Ishikawa (cell line): ENCODE measurements around the gene MFN2.

Source experiments
- CEBPB ChIP-seq: IDR thresholded peaks from 2 replicates; pipeline ENCODE4 v1.6.1; 2012
- CREB1 ChIP-seq: IDR thresholded peaks from 2 replicates; pipeline ENCODE4 v1.6.1; 2012; ENCODE audit warnings: low read depth
- EGR1 ChIP-seq: IDR thresholded peaks from 2 replicates; pipeline ENCODE4 v1.6.1; 2012
- EP300 ChIP-seq: IDR thresholded peaks from 2 replicates; pipeline ENCODE4 v1.6.1; 2012; ENCODE audit warnings: borderline replicate concordance
- FOXM1 ChIP-seq: IDR thresholded peaks from 2 replicates; pipeline ENCODE4 v1.6.1; 2012; ENCODE audit warnings: low read depth, borderline replicate concordance
- RAD21 ChIP-seq: IDR thresholded peaks from 2 replicates; pipeline ENCODE4 v1.6.1; 2012; ENCODE audit warnings: low read depth
- TAF1 ChIP-seq: IDR thresholded peaks from 2 replicates; pipeline ENCODE4 v1.6.1; 2012; ENCODE audit warnings: low read depth, mild to moderate bottlenecking
- TCF12 ChIP-seq: IDR thresholded peaks from 2 replicates; pipeline ENCODE4 v1.6.1; 2012; ENCODE audit warnings: low read depth
- YY1 ChIP-seq: IDR thresholded peaks from 2 replicates; pipeline ENCODE4 v1.6.1; 2012; ENCODE audit warnings: low read depth
- ZBTB7A ChIP-seq: IDR thresholded peaks from 2 replicates; pipeline ENCODE4 v1.6.1; 2012; ENCODE audit warnings: low read depth
- TF ChIP-seq, protein P1 (sequence below): IDR thresholded peaks from 2 replicates; pipeline ENCODE4 v1.6.1; 2012; ENCODE audit warnings: low read depth, mild to moderate bottlenecking
- TF ChIP-seq, protein P2 (sequence below): IDR thresholded peaks from 2 replicates; pipeline ENCODE4 v1.6.1; 2012

DNA sequence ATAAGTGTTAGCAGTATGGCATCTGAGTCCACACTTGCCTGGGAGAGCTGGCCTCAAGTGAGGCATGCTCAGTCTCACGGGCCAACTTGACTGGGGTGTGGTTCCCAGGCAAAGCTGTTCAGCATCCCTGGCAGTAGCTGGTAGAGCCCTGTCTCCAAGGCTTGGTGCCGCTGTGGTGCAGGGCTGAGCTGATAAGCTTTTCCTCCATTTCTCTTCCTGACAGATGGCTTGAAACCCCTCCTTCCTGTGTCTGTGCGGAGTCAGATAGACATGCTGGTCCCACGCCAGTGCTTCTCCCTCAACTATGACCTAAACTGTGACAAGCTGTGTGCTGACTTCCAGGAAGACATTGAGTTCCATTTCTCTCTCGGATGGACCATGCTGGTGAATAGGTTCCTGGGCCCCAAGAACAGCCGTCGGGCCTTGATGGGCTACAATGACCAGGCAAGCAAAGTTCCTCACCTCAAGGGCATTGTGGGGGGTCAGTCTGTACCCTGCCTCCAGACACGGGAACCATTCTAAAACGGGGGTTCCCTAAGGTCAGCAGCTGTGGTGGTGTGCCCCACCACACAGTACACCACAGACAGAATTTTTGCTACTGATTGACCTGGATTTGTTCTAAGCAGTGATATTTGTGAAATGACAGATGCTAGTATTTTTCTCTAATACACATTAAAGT, 25.4 kb downstream of the MFN2 start:
- TF ChIP-seq, protein P1, sequence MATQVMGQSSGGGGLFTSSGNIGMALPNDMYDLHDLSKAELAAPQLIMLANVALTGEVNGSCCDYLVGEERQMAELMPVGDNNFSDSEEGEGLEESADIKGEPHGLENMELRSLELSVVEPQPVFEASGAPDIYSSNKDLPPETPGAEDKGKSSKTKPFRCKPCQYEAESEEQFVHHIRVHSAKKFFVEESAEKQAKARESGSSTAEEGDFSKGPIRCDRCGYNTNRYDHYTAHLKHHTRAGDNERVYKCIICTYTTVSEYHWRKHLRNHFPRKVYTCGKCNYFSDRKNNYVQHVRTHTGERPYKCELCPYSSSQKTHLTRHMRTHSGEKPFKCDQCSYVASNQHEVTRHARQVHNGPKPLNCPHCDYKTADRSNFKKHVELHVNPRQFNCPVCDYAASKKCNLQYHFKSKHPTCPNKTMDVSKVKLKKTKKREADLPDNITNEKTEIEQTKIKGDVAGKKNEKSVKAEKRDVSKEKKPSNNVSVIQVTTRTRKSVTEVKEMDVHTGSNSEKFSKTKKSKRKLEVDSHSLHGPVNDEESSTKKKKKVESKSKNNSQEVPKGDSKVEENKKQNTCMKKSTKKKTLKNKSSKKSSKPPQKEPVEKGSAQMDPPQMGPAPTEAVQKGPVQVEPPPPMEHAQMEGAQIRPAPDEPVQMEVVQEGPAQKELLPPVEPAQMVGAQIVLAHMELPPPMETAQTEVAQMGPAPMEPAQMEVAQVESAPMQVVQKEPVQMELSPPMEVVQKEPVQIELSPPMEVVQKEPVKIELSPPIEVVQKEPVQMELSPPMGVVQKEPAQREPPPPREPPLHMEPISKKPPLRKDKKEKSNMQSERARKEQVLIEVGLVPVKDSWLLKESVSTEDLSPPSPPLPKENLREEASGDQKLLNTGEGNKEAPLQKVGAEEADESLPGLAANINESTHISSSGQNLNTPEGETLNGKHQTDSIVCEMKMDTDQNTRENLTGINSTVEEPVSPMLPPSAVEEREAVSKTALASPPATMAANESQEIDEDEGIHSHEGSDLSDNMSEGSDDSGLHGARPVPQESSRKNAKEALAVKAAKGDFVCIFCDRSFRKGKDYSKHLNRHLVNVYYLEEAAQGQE = no peak
- TF ChIP-seq YY1 (no peak), ZBTB7A (no peak), RAD21 (no peak), CREB1 (no peak), TCF12 (no peak), TAF1 (no peak), EP300 (no peak), FOXM1 (no peak), EGR1 (no peak), CEBPB (no peak)
- TF ChIP-seq, protein P2, sequence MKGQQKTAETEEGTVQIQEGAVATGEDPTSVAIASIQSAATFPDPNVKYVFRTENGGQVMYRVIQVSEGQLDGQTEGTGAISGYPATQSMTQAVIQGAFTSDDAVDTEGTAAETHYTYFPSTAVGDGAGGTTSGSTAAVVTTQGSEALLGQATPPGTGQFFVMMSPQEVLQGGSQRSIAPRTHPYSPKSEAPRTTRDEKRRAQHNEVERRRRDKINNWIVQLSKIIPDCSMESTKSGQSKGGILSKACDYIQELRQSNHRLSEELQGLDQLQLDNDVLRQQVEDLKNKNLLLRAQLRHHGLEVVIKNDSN = no peak
